Duodenal mucosa (tissue), 2 donors: ENCODE results near the gene TXNDC15.
"Not testable (repeated sequence)": the region's sequence is repeated elsewhere in the genome, so short reads cannot be mapped to it uniquely, and the experiment has no call there.

ENCODE experiments used
- H3K27ac ChIP-seq: one replicate; pipeline ENCODE4 v1.7.0; 2013; ENCODE audit warnings: low read depth, low read length
- H3K27me3 ChIP-seq, 2 donors: one replicate each; pipeline ENCODE4 v1.7.0; 2013; ENCODE audit warnings: low read length in 2 of 2, control low read depth in 1 of 2; ENCODE audit not compliant: insufficient read depth in 2 of 2, control insufficient read depth in 1 of 2
- H3K36me3 ChIP-seq, 2 donors: one replicate each; pipeline ENCODE4 v1.7.0; 2013; ENCODE audit warnings: low read length in 2 of 2, control low read depth in 1 of 2; ENCODE audit not compliant: insufficient read depth in 2 of 2, control insufficient read depth in 1 of 2
- H3K4me1 ChIP-seq, 2 donors: one replicate each; pipeline ENCODE4 v1.7.0; 2013; ENCODE audit warnings: low read length in 2 of 2, control low read depth in 1 of 2; ENCODE audit not compliant: insufficient read depth in 2 of 2, control insufficient read depth in 1 of 2
- H3K4me3 ChIP-seq, 2 donors: one replicate each; pipeline ENCODE4 v1.7.0; 2013; ENCODE audit warnings: low read length in 2 of 2, low read depth in 1 of 2
- H3K9ac ChIP-seq, 2 donors: one replicate each; pipeline ENCODE4 v1.7.0; 2013; ENCODE audit warnings: low read length in 2 of 2, low read depth in 1 of 2
- H3K9me3 ChIP-seq, 2 donors: one replicate each; pipeline ENCODE4 v1.7.0; 2013; ENCODE audit warnings: low read length in 2 of 2, control low read depth in 1 of 2; ENCODE audit not compliant: control insufficient read depth in 1 of 2

TXNDC15 gene

DNA sequence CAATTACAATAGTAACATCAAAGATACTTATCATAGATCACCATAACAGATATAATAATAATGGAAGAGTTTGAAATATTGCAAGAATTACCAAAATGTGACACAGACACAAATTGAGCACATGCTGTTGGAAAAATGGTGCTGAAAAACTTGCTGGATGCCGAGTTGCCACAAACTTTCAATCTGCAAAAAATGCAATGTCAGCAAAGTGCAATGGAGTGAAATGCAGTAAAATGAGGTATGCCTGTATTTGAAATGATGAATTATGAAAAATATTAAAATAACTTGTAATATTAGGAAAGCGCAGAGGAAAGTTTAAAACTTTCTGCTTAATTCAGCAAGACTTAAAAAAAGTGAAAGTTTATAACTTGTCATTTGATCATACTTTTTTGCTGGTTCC is 18.8 kb downstream of the TXNDC15 start:
- H3K9ac ChIP-seq, result no peak overlapping the region
- H3K27me3 ChIP-seq, result no peaks in the 10 kb centered on the region
- H3K27ac ChIP-seq, result no peak overlapping the region
- H3K4me3 ChIP-seq, result no peak overlapping the region
- H3K36me3 ChIP-seq, result peaks cover 0 to 26% of the 10 kb centered on the region in 2 donors
- H3K9me3 ChIP-seq, result no peaks in the 10 kb centered on the region
- no peaks in the 10 kb centered on the region for H3K4me1 ChIP-seq

DNA sequence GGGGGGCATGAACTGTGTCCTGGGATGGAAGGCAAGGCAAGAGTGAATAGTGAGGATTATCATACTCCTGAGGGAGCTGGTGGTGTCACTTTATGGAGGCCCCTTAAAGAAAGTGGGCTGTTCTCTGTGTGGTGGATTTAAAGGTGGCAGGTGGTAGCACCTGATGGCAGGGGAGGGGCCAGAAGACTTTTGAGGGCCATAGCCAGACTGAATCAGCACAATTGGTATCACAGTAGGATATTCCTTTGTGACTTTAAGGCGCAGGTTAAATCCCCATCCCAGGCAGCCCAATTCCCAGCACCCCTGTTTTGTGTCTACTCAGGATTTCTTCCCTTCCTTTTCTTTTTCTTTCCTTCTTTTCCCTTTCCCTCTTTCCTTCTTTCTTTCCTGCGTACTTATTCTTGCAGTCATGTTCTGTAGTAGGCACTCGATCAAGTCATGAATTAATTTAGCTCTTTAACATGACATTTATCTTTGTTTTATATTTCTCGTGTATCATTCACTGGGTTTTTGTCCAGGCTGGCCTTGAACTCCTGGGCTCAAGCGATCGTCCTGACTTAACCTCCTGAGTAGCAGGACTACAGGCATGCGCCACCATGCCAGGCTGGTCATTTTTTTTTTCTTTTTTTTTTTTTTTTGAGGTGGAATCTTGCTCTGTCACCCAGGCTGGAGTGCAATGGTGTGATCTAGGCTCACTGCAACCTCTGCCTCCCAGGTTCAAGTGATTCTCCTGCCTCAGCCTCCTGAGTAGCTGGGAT is 19.8 kb downstream of the TXNDC15 start:
- no peaks in the 10 kb centered on the region for H3K27me3 ChIP-seq
- no peak overlapping the region for H3K9ac ChIP-seq
- no peak overlapping the region for H3K4me3 ChIP-seq
- H3K4me1 ChIP-seq, result no peaks in the 10 kb centered on the region
- peaks cover 1 to 23% of the 10 kb centered on the region in 2 donors for H3K36me3 ChIP-seq
- H3K27ac ChIP-seq, result no peak overlapping the region
- no peaks in the 10 kb centered on the region for H3K9me3 ChIP-seq

DNA sequence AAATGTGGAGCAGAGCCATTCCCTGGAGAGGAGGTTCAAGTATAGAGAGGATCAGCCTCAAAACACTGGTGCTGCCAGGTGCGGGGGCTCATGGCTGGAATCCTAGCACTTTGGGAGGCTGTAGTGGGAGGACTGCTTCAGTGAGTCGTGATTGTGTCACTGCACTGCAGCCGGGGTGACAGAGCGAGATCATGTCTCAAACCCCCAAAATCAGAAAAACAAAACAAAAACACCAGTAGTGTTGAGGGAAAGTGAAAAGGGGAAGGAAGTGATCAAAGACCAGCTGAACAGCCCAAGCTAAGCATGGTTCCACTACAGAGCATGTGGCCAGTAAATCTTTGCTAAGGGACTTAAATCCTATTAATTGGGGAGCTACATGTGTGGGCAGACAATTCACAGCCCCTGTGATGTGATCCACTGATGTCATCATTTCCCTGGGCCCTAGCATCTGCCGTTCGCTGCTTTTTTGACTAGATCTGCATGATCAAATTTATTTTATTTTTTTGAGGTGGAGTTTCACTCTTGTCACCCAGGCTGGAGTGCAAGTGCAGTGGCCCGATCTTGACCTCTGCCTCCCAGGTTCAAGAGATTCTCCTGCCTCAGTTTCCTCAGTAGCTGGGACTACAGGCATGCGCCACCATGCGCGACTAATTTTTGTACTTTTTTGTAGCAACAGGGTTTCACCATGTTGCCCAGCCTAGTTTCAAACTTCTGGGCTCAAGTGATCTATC is 28.1 kb downstream of the TXNDC15 start:
- no peak overlapping the region for H3K4me3 ChIP-seq
- H3K9ac ChIP-seq, result no peak overlapping the region
- no peak overlapping the region for H3K27ac ChIP-seq
- no peaks in the 10 kb centered on the region for H3K27me3 ChIP-seq
- no peaks in the 10 kb centered on the region for H3K9me3 ChIP-seq
- peaks cover 5 to 8% of the 10 kb centered on the region in 2 donors for H3K4me1 ChIP-seq
- peaks cover 6 to 9% of the 10 kb centered on the region in 2 donors for H3K36me3 ChIP-seq

DNA sequence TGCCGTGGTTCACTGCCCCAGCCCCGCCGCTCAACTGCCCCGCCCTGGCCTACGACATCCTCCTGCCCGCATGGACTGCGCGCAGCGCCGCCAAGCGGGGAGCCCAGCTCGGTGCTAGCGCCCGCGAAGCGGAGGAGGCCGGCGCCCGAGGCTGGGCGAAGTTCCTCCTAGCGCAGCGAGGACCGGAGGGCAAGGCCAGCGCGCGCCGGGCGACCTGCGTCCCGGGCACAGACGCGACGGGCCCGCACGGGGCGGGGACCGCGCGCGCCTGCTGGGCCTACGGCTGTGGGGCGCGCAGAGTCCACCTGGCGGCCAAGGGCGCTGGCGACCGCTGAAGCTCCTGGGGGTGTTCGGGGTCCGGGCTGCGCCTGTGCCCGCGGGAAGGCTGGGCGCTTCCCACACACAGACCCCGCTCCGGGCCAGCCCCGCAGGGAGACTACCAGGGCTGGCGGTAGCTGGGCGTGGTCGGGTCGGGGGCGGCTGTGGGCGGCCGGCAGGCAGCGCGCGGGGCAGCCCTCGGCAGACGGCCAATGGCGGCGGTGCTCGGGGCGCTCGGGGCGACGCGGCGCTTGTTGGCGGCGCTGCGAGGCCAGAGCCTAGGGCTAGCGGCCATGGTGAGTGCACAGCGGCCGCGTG is 30.6 kb downstream of the TXNDC15 start, which contains the start of gene PCBD2:
PCBD2 (plus strand) TSS at position 522 of the 636 bp plus-strand sequence; CDS start at position 531, 9 bp downstream.
- Histone ChIP-seq H3K4me3 (peak within 1 kb of the TSS; percentile 89), H3K27ac (peak within 1 kb of the TSS; percentile 98), H3K9ac (peak within 1 kb of the TSS; percentile 72 to 76), H3K36me3 (peaks cover 0 to 11% of the 10 kb centered on the region in 2 donors), H3K27me3 (no peaks in the 10 kb centered on the region), H3K4me1 (peaks cover 5 to 8% of the 10 kb centered on the region in 2 donors), H3K9me3 (no peaks in the 10 kb centered on the region)

DNA sequence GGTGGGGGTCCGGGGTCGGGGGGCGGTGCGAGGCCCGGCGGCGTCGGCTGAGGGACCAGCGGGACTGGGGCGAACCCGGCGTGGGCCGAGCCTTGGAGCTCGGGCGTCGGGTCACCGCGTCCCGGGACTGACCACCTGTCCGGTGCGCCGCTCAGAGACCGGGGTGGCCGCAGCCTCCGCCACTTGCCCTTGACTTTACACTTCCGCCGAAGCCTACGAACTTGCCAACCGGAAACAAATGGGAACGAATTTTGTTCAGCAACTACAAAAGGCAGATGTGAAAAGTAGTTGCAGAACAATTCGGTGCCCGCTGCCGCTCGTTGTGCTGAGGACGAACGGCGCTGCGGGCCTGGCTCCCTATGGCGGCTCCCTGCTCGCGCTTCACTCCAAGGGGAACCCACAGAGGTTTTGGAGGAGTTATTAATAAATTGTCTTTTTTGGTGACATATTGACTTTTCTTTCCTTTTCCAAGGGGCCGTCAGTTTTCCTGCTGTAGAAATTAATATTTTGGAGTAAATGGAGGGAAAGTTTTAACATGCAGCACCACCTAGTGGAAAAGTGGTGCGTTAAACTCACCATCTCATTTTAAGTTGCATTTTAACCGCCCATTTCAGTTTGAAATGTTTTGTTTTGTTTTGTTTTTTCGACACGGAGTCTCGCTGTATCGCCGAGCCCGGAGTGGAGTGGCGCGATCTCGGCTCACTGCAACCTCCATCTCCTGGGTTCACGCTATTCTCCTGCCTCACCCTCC is 31.2 kb downstream of the TXNDC15 start:
- H3K9me3 ChIP-seq, result no peaks in the 10 kb centered on the region
- no peaks in the 10 kb centered on the region for H3K27me3 ChIP-seq
- peaks cover 5 to 8% of the 10 kb centered on the region in 2 donors for H3K4me1 ChIP-seq
- H3K27ac ChIP-seq, result peak overlapping the region; percentile 98
- peak overlapping the region; percentile 72 to 76 for H3K9ac ChIP-seq
- peaks cover 3 to 11% of the 10 kb centered on the region in 2 donors for H3K36me3 ChIP-seq
- peak overlapping the region; percentile 89 for H3K4me3 ChIP-seq

DNA sequence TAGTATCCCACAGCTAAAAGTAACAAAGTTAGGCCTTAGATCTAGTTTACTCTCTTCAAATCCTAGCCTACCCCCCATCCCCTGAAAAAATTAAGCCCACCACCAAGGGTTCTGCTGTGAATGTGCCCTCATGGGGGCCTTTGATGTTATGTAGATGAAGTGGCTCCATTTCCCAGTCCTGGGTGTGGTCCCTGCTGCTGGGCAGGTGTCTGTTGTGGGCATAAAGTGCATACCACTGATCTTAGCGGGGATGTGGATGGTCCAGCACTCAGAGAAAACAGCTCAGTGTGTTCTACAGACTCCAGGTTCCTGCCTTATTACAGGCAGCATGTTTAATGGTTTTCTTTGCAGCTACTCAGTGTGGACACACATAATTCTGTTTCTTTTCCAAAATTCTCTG is 32.6 kb downstream of the TXNDC15 start:
- Histone ChIP-seq H3K4me3 (peak overlapping the region; percentile 15 to 89), H3K27ac (no peak overlapping the region), H3K27me3 (no peaks in the 10 kb centered on the region), H3K9me3 (no peaks in the 10 kb centered on the region), H3K4me1 (peaks cover 5 to 8% of the 10 kb centered on the region in 2 donors), H3K9ac (peak overlapping the region in 1 of 2 donors; percentile 9), H3K36me3 (peaks cover 8 to 21% of the 10 kb centered on the region in 2 donors)

DNA sequence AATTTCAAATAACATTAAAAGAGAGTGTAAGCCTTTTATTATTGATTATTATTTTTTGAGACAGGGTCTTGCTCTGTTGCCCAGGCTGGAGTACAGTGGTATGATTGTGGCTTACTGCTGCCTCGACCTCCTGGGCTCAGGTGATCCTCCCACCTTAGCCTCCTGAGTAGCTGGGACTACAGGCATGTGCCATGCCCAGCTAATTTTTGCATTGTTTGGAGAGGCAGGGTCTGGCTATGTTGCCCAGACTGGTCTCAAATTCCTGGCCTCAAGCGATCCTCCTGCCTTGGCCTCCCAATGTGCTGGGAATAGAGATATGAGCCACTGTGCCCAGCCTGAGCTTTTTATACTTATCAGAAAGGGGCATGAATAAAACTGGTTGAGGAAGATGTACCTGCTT is 36.6 kb downstream of the TXNDC15 start:
- H3K9me3 ChIP-seq, H3K4me3 ChIP-seq, H3K27me3 ChIP-seq, H3K9ac ChIP-seq, H3K27ac ChIP-seq, H3K4me1 ChIP-seq: not testable (repeated sequence)
- H3K36me3 ChIP-seq, result peaks cover 12 to 45% of the 10 kb centered on the region in 2 donors

DNA sequence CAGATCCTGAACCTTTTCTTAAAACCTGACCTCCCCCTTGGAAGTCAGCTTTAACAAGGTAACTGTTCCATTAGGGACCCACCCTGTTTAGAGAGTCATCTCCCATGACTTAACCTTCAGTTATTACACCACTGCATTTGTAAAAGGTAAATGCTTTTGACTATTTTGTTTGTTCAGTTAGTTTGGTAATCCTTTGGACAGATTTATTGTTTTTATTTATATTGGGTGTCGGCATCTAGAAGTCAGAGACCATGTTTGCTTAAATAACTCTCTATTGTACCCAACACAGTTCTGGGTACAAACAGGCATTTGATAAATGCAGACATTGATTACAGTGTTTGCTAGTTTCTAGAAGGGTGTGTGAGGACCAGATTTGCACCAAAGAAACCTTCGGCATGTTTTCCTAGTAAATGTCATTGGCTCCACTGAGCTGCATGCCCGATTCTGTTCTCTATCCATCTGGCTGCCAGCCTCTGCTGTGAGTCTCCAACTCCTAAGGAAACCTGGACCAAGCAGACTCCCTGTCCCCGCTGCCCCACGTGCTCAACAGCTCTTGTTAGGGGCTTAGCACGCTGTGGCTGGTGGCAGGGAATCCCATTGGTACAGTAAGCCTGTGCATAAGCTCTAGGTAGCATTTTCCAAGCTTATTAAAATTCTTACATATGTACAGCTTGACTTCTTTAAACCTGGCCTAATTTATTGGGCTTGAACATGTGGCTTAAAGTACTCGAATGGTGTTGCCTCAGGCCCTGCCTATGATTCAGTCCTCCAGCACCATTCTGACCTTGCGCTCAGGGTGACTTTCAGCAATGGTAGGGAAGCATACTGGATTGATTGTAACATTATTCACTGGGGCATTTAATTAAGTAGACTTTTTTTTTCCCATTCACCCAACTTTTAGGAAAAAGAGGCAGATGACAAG is 37.4 kb downstream of the TXNDC15 start:
- Histone ChIP-seq H3K9me3 (no peaks in the 10 kb centered on the region), H3K4me3 (no peak overlapping the region), H3K27ac (no peak overlapping the region), H3K4me1 (peaks cover 4 to 6% of the 10 kb centered on the region in 2 donors), H3K36me3 (peaks cover 12 to 48% of the 10 kb centered on the region in 2 donors), H3K27me3 (no peaks in the 10 kb centered on the region), H3K9ac (no peak overlapping the region)

DNA sequence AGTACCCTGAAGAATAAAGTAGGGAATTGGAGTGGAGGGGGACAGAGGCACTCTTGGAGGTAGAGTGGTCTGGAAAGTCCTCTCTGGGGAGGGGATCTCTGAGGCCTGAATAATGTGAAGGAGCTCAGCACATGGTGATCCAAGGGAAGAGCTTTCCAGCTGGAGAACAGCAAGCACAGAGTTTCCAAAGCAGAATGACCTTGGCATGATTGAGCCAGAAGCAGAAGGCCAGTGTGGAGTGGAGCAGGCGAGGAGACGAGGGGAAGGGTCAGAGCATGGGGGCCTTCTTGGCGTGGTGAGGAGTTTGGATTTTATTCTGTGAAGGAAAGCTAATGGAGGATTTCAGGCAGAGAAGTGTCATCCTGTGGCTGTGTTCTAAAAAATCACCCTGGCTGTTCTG is 39.1 kb downstream of the TXNDC15 start:
- Histone ChIP-seq H3K36me3 (peaks cover 12 to 48% of the 10 kb centered on the region in 2 donors), H3K27me3 (no peaks in the 10 kb centered on the region), H3K9me3 (no peaks in the 10 kb centered on the region), H3K9ac (no peak overlapping the region), H3K4me1 (peaks cover 6 to 16% of the 10 kb centered on the region in 2 donors), H3K27ac (no peak overlapping the region), H3K4me3 (no peak overlapping the region)
